Prostate gland (tissue), 2 donors: ENCODE data around the gene CHST11. TPM values are rescaled to one million over a fixed set of nuclear protein-coding genes. Genes with fewer than 3 reads are reported as not detected.

Experiments used
- DNase-seq: peaks from one replicate; pipeline ENCODE4 v3.0.0-alpha.2; 2019; ENCODE audit warnings: low spot score
- H3K27ac ChIP-seq, 2 donors: fragments of 200-600 bp; sonication (generic); 2 replicates each; pipeline ENCODE4 v1.5.1; 2017 to 2019
- H3K27me3 ChIP-seq: fragments of 200-600 bp; sonication (generic); replicated peaks from 2 replicates; pipeline ENCODE4 v1.5.1; 2019; ENCODE audit not compliant: insufficient read depth
- H3K36me3 ChIP-seq, 2 donors: fragments of 200-600 bp; sonication (generic); 1 replicate in 1 of 2; 2 replicates in 1 of 2; pipeline versions ENCODE4 v1.5.1 to v1.8.1; 2017 to 2019
- H3K4me1 ChIP-seq: fragments of 200-600 bp; sonication (generic); replicated peaks from 2 replicates; pipeline ENCODE4 v1.5.1; 2019
- H3K4me3 ChIP-seq, 2 donors: fragments of 200-600 bp; sonication (generic); 2 replicates each; pipeline ENCODE4 v1.5.1; 2017 to 2019
- H3K9me3 ChIP-seq: fragments of 200-600 bp; sonication (generic); 2 replicates; pipeline ENCODE4 v1.5.1; 2017
- CTCF ChIP-seq, 4 experiments: fragments of 200-600 bp in 2 of 4; fragments of 450-650 bp in 2 of 4; sonication (generic) in 2 of 4; IDR thresholded peaks; 1 replicate in 3 of 4; 2 replicates in 1 of 4; pipeline ENCODE4 v1.5.1; 2016 to 2019; ENCODE audit warnings: antibody characterized with exemption in 4 of 4, mild to moderate bottlenecking in 2 of 4, moderate library complexity in 2 of 4
- POLR2A ChIP-seq: fragments of 450-650 bp; IDR thresholded peaks from one replicate; pipeline ENCODE4 v1.6.1; 2016; ENCODE audit warnings: antibody characterized with exemption, mild to moderate bottlenecking
- POLR2AphosphoS5 ChIP-seq: sonication (generic); formaldehyde crosslinking; IDR thresholded peaks from one replicate; pipeline ENCODE4 v1.6.1; 2017; ENCODE audit warnings: antibody characterized with exemption
- WGBS: methylation state at CpG from one replicate; pipeline ENCODE4 v1.1.5; 2018; 5-methylcytosine and 5-hydroxymethylcytosine counted together
- intact Hi-C: fragments of 100-400 bp; cut with DNase I; formaldehyde crosslinking; loops from one replicate; pipeline ENCODE4 v1.14.2; 2022
- total RNA-seq, 2 donors: library from RNA; depleted of rRNA; stranded (reverse); fragments of >200 nt; gene quantifications; one replicate each; pipeline ENCODE4 v1.1.0, GENCODE V29; 2016

CHST11 gene
- total RNA-seq, 2 donors from 2014 or later = 10.4 to 25.4 TPM

- no peaks in the 10 kb centered on the region for H3K9me3 ChIP-seq
- H3K36me3 ChIP-seq = no peaks in the 10 kb centered on the region
- intact Hi-C loops = no loop called here
- 90% methylated on average over 11 of the region's 11 CpGs for WGBS
- no peak overlapping the region for H3K4me3 ChIP-seq
- H3K27me3 ChIP-seq = no peaks in the 10 kb centered on the region
- H3K27ac ChIP-seq = no peak overlapping the region
- no peaks in the 10 kb centered on the region for H3K4me1 ChIP-seq
- TF ChIP-seq POLR2AphosphoS5 (no peak), POLR2A (no peak), CTCF (IDR thresholded peaks at IDR 0.05) (no peak)
- no peak for DNase-seq
Observed at GRCh38 chr12:104480826-104481440, 24.2 kb downstream of the CHST11 start.

GRCh38 chr12:104482113-104482512 lies 25.4 kb downstream of the CHST11 start:
- WGBS = 59% methylated on average over 4 of the region's 4 CpGs
- no peaks in the 10 kb centered on the region for H3K36me3 ChIP-seq
- no peaks in the 10 kb centered on the region for H3K27me3 ChIP-seq
- intact Hi-C loops = no loop called here
- no peaks in the 10 kb centered on the region for H3K4me1 ChIP-seq
- H3K27ac ChIP-seq = no peak overlapping the region
- no peaks in the 10 kb centered on the region for H3K9me3 ChIP-seq
- no peak for DNase-seq
- H3K4me3 ChIP-seq = no peak overlapping the region
- TF ChIP-seq POLR2AphosphoS5 (no peak), POLR2A (no peak), CTCF (IDR thresholded peaks at IDR 0.05) (no peak)

- no peaks in the 10 kb centered on the region for H3K4me1 ChIP-seq
- no peaks in the 10 kb centered on the region for H3K27me3 ChIP-seq
- TF ChIP-seq POLR2A (no peak), CTCF (IDR thresholded peaks at IDR 0.05) (no peak), POLR2AphosphoS5 (no peak)
- 59% methylated on average over 4 of the region's 4 CpGs for WGBS
- no peak overlapping the region for H3K4me3 ChIP-seq
- intact Hi-C loops = no loop called here
- H3K9me3 ChIP-seq = no peaks in the 10 kb centered on the region
- no peaks in the 10 kb centered on the region for H3K36me3 ChIP-seq
- no peak overlapping the region for H3K27ac ChIP-seq
- no peak for DNase-seq
Observed at GRCh38 chr12:104482748-104483147, 26.0 kb downstream of the CHST11 start.

- no peak for TF ChIP-seq POLR2AphosphoS5
- no peak for TF ChIP-seq CTCF (IDR thresholded peaks at IDR 0.05)
- TF ChIP-seq POLR2A = no peak
- WGBS = 81% methylated on average over 2 of the region's 2 CpGs
- Histone ChIP-seq H3K4me3 (no peak overlapping the region), H3K27ac (no peak overlapping the region), H3K4me1 (no peaks in the 10 kb centered on the region), H3K27me3 (no peaks in the 10 kb centered on the region), H3K9me3 (no peaks in the 10 kb centered on the region), H3K36me3 (no peaks in the 10 kb centered on the region)
- intact Hi-C loops = no loop called here
- DNase-seq = no peak
Observed at GRCh38 chr12:104484079-104484478, 27.3 kb downstream of the CHST11 start.

- no peak for TF ChIP-seq POLR2A
- no peak for TF ChIP-seq POLR2AphosphoS5
- TF ChIP-seq CTCF (IDR thresholded peaks at IDR 0.05) = no peak
- 83% methylated on average over 13 of the region's 13 CpGs for WGBS
- Histone ChIP-seq H3K4me1 (no peaks in the 10 kb centered on the region), H3K4me3 (no peak overlapping the region), H3K36me3 (no peaks in the 10 kb centered on the region), H3K27ac (no peak overlapping the region), H3K27me3 (no peaks in the 10 kb centered on the region), H3K9me3 (no peaks in the 10 kb centered on the region)
- no peak for DNase-seq
- intact Hi-C loops = no loop called here
Observed at GRCh38 chr12:104485651-104486362, 29.1 kb downstream of the CHST11 start.
